GM21723 (cell line): ENCODE measurements around the gene XYLB.
"Not testable (repeated sequence)": the region's sequence is repeated elsewhere in the genome, so short reads cannot be mapped to it uniquely, and the experiment has no call there.

Experiments
- ATAC-seq: cut with Tn5 transposase; IDR thresholded peaks from one replicate; pipeline ENCODE4 v1.9.1; 2021; ENCODE audit warnings: mild to moderate bottlenecking, moderate library complexity; ENCODE audit not compliant: unreplicated experiment

Gene XYLB

DNA sequence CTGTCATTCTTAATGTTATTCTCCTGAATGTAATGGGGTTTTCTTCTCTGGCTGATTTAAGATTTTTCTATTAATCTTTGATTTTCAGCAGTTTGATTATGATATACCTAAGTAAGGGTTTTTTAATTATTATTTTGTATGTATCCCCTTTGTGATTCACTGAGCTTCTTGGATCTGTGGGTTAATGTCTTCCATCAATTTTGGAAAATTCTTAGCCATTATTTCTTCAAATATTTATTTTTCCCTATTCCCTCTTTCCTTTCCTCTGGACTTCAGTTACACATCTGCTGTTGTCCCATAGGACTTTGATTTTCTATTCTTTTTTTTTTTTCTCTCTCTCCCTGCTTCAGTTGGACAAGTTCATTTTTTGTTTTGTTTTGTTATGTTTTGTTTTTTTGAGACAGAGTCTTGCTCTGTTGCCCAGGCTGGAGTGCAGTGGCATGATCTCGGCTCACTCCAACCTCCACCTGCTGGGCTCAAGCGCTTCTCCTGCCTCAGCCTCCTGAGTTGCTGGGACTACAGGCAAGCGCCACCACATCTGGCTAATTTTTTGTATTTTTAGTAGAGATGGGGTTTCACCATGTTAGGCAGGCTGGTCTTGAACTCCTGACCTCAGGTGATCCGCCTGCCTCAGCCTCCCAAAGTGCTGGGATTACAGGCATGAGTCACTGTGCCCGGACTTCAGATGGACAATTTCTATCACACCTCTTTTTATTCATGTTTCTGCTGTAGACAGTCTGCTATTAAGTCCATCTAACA, 40.6 kb downstream of the XYLB start:
- no peak for ATAC-seq

DNA sequence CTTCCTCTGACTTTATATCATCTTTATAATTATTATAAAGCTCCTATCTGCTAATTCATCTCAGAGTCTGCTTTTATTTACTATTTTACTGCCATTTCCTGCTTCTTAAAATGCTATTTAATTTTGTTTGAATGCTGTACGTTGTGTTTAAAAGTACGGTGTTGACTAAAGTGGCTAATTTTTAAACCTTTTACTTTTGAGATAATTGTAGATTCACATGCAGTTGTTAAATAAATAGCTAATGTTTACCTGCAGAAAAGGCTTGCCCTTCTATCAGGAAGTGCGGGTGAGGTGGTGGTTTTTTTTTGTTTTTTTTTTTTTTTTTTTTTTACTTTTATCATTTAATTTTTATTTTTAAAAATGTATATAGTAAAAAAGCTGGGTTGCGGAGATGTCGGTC, 41.3 kb downstream of the XYLB start:
- ATAC-seq: no peak

DNA sequence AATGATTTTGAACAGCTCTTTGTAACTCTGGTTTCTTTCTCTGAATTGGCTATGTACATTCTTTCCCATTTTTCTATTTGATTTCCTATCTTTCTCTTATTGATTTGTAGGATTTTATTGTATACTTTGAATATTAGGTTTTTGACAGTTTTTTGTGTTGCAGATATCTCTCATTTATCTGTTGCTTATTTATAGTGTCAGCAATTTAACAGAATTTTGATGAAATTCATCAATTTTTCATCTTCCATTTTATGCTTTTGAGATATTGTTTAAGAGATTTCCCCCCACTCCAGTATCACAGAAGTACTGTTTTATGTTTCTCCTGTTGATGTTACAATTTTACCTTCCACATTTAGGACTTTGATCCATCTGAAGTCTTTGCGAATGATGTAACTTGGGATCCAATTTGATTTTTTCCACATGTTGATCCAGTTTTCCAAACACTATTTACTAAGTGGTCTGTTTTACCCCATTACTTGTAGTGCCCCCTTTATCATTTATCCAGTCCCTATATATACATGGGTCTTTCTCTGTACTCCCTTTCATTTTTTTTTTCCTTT, 46.1 kb downstream of the XYLB start:
- no peak for ATAC-seq

DNA sequence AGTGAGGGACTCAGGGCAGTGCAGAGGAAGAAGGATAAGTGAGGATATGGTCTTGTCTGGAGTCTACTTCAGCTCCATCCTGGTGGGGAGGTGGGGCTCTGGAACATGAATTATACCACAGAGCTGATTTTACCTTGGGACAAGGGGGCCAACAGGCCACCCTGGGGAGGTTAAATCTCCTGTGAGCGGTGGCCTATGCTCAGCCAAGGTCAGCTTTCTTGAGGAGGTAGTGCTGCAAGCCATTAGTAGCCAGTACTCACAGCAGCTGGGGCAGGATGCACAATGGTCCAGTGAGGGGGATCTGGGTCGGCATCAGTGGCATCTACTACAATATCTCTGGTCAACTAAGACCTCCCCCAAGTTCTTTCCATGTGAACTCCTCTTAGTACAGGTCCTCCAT, 49.7 kb downstream of the XYLB start:
- no peak for ATAC-seq

DNA sequence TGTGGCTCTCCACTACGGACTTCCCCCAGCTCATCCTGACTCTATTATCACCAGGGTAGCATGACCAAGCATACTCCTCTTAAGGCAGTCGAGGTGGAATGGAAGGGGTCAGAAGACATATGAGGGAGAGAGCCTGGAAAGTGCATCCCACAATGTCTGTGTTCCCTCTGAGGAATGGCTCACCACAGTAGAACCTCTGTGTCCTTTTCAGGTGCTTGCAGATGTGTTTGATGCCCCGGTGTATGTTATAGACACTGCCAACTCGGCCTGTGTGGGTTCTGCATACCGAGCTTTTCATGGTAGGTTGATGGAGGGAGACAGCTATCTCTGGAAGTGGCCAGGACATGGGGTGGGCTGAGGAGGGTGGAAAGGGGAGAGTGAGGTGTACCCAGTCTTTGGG, 50.3 kb downstream of the XYLB start:
- ATAC-seq: no peak

DNA sequence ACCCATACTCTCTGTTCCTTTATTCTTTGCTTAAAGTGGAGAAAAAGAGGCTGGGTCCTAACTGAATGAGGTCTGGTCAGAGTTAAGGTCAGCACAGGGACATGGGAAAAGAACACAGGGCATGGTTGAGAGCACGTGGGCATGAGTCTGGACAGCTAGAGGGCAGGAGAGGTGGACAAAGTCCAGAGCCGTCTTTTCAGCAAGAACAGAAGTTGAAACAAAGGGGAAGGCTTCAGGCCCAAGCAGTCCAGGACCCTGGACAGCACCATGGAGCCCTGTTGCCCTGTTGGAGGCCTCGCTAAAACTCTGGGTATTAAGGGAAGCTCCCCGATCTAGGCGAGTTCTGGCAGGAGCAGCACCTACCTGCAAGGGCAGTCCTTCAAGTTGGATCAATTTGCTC, 50.7 kb downstream of the XYLB start:
- no peak for ATAC-seq

DNA sequence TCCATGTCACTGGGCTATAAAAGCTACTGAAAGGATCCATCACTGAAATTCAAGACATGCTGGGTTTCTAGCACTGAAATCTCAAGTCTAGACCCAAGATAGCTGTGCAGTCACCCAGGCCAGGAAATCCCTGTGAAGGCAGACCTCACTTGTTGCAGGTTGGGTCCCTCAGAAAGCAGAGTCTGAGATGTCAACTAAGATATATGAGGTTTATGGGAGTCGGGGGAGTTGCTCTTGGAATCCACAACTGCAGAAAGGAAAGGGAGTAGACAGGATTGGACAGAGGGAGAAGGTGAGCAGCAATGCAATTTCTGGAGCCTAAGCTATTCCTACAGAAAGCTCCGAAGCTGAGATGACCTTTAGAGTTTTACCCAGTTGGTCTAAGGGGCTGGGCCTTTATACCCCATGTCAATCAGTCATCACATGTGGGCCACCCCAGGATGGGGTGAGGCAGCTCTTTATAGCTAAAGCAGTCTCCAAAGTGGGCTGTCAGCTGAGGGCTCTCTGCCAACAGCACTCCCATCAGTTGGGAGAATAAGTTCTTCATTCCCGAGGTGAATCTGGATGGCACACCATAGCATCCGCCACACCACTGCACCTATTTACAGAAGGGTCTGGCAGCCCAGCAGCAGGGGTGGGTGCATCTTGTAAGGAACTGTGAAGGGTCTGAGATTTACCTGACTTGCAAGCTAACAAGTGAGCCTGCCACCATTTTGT, 54.8 kb downstream of the XYLB start:
- no peak for ATAC-seq

DNA sequence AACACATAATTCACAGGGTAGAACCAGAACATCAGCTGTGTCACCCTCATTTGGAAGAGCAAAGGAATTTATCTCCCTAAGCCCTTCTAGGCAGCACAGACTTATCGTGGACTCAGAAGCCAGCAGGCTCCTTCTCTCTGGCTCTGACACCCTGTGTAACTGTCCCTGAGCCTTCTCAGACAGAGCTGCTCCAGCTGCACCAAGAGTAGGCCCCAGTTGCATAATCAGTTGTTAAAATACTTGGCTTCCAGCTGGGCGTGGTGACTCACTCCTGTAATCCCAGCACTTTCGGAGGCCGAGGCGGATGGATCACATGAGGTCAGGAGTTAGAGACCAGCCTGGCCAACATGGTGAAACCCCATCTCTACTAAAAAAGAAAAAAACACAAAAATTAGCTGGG, 57.7 kb downstream of the XYLB start:
- no peak for ATAC-seq

DNA sequence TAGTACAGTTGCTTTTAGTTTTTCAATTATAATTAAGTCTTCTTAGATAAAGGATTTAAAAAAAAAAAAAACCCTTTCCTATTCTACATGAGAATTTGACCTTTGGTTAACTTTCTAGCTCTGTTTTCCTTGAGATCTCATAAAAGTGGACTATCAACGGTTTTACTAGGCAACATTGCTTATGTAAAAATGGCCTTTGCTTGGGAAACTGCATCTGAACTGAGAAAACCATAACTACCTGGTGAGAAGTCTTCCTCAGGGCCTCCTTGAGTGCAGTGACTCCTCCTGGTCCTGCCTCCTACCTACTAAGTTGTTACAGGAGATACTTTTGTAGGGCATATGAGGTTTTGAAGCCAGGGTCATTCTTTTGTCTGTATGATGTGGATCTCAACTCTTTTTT, 65.0 kb downstream of the XYLB start:
- ATAC-seq: no peak

DNA sequence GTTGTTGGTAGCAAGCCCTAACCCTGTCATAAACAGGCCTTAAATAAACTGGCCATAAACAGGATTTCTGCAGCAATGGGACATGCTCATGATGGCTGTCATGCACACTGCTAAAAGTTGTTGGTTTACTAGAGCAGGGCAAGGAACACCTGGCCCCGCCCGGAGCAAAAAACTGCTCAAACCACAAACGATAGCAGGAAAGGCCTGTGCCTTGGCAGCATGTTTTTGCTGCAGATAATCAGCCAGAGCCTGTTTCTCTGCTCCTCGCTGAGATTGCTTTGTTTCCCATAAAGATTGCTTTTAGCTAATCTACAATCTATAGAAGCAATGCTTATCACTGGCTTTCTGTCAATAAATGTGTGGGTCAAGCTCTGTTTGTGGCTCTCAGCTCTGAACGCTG, 74.2 kb downstream of the XYLB start:
- ATAC-seq: not testable (repeated sequence)

DNA sequence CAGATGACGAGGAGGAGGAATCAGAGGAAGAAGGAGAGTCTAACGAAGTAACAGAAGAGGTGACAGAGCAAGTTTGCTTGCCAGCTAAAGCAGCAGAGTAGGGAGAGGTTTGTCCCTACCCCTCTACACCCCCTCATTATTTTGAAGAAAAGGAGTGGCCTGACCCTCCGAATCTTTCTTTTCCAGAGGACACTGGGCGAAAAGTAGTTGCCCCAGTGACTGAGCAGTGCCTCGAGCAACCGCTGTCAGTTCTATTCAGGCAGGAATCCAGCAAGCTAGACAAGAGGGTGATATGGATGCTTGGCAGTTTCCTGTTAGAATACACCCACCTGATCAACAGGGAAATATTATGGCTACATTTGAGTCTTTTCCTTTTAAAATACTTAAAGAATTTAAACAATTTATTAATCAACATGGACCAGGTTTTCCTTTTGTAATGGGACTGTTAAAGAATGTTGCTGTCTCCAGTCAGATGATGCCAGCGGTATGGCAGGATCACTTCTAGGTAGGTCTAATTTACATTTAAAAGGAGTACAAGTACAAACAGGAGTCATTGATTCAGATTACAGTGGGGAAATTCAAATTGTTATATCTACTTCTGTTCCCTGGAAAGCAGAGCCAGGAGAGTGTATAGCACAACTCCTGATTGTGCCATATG, 75.2 kb downstream of the XYLB start:
- no peak for ATAC-seq

DNA sequence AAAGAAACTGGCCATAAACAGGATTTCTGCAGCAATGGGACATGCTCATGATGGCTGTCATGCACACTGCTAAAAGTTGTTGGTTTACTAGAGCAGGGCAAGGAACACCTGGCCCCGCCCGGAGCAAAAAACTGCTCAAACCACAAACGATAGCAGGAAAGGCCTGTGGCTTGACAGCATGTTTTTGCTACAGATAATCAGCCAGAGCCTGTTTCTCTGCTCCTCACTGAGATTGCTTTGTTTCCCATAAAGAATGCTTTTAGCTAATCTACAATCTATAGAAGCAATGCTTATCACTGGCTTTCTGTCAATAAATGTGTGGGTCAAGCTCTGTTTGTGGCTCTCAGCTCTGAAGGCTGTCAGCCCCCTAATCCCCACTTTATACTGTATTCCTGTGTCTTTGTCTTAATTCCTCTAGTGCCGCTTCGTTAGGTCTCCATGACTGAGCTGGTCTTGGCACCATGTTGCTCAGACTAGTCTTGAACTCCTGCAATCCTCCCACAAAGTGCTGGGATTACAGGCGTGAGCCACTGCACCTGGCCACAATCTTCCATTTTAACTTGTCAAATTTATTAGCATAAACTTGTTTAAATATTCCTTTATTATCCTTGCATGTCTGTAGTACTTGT, 80.3 kb downstream of the XYLB start:
- ATAC-seq: not testable (repeated sequence)

DNA sequence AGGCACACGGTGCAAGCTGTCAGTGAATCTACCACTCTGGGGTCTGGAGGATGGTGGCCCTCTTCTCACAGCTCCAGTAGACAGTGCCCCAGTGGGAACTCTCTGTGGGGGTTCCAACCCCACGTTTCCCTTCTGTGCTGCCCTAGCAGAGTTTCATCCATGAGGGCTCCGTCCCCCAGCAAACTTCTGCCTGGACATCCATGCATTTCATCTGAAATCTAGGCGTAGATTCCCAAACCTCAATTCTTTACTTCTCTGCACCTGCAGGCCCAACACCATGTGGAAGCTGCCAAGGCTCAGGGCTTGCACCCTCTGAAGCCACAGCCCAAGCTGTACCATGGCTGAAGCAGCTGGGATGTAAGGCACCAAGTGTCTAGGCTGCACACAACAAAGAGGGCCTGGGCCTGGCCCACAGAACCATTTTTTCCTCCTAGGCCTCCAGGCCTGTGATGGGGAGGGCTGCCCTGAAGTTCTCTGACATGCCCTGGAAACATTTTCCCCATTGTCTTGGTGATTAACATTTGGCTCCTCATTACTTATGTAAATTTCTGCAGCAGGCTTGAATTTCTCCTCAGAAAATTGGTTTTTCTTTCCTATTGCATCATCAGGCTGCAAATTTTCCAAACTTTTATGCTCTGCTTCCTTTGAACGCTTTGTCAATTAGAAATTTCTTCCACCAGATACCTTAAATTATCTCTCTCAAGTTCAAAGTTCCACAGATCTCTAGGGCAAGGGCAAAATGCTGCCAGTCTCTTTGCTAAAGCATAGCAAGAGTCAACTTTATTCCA, 86.5 kb downstream of the XYLB start:
- not testable (repeated sequence) for ATAC-seq

DNA sequence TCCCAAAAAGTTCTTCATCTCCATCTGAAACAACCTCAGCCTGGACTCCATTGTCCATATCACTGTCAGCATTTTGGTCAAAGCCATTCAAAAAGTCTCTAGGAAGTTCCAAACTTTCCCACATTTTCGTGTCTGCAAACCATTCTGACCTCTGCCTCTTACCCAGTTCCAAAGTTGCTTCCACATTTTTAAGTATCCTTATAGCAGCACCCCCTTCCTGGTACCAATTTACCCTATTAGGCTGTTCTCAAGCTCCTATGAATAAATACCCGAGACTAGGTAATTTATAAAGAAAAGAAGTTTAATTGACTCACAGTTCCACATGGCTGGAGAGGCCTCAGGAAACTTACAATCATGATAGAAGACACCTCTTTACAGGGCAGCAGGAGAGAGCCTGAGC, 87.1 kb downstream of the XYLB start:
- not testable (repeated sequence) for ATAC-seq

DNA sequence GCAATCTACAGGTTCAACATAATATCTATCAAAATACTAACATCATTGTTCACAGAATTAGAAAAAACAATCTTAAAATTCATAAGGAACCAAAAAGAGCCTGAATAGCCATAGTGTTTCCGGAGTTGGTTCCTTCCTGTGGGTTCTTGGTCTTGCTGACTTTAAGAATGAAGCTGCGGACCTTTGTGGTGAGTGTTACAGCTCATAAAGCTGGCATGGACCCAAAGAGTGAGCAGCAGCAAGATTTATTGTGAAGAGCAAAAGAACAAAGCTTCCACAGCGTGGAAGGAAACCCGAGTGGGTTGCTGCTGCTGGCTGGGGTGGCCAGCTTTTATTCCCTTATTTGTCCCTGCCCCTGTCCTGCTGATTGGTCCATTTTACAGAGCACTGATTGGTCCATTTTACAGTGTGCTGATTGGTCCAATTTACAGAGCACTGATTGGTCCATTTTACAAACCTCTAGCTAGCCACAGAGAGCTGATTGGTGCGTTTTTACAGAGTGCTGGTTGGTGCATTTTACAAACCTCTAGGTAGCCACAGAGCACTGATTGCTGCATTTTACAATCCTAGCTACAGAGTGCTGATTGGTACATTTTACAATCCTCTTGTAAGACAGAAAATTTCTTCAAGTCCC, 92.0 kb downstream of the XYLB start:
- not testable (repeated sequence) for ATAC-seq

DNA sequence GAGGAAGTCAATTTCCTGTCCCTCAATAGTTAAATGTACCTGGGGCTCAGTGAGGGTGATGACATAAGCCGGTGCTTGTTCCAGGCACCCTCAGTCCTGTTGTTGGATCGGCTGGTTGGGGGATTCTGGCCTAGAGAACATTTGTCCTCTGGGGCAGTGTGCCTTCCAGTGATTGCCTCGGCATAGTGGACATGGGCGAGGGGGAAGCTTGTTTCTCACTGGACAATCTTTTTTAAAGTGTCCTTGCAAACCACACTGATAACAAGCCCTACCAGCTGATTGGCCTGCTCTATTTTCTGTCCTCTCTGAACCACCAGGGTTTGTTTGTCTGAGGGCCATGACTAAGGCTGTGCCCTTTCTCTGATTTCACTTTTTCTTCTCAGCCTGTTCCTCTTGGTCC, 96.6 kb downstream of the XYLB start:
- not testable (repeated sequence) for ATAC-seq

DNA sequence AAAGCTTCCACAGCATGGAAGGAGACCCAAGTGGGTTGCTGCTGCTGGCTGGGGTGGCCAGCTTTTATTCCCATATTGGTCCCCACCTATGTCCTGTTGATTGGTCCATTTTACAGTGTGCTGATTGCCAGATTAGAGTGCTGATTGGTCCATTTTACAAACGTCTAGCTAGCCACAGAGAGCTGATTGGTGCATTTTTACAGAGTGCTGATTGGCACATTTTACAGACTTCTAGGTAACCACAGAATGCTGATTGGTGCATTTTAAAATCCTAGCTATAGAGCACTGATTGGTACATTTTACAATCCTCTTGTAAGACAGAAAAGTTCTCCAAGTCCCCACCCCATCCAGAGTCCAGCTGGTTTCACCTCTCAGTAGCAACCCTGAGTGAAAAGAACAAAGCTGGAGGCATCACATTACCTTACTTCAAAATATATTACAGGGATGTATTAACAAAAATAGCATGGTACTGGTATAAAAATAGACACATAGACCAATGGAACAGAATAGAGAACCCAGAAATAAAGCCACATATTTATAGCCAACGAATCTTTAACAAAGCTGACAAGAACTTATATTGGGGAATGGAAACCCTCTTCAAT, 99.6 kb downstream of the XYLB start:
- ATAC-seq: no peak

DNA sequence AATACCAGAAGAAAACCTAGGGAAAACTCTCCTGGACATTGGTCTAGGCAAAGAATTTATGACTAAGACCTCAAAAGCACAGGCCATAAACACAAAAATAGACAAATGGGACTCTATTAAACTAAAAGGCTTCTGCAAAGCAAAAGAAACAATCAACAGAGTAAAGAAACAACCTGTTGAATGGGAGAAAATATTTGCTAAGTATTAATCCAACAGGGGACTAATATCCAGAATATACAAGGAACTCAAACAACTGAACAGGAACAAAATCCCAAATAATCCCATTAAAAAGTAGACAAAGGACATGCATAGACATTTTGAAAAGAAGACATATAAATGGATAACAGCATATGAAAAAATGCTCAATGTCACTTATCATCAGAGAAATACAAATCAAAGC, 100.2 kb downstream of the XYLB start:
- no peak for ATAC-seq

DNA sequence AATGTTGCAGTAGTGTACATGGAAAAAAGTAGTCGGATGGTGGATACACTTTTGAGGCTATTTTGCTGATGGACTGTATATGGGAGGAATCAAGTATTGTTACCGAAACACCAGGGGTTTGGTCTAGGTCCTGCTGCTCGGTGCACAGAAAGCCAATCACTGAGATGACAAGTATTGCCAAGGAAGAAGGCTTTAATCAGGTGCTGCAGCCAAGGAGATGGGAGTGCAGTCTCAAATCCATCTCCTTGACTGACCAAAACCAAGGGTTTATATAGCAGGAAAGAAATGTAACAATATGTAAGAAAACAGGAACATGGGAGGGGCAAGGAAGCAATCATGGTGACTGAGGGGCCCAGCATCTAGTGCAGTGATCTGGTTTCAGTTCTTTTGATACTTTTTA, 104.3 kb downstream of the XYLB start:
- ATAC-seq: no peak
